Measurements from ENCODE around the gene SPAG6.

SPAG6 gene

GRCh38 chr10:22445495-22445894, 100.2 kb downstream of the SPAG6 start:
- DNase-seq (ENCODE audit: low read depth in 1 of 2, low spot score in 1 of 2), result no peak
- Histone ChIP-seq H3K27me3 (ENCODE audit: insufficient read depth, poor library complexity, severe bottlenecking) (no peaks in the 10 kb centered on the region), H3K4me3 (replicated peaks; ENCODE audit: insufficient read depth, low read length) (no peak overlapping the region), H3K27ac (replicated peaks) (no peak overlapping the region)
- TF ChIP-seq POLR2AphosphoS5 (IDR thresholded peaks at IDR 0.05; ENCODE audit: low read depth) (no peak), SPI1 (IDR thresholded peaks at IDR 0.05; ENCODE audit: borderline replicate concordance, low read depth) (no peak)

GRCh38 chr10:22447068-22447467, 101.8 kb downstream of the SPAG6 start:
- H3K27ac ChIP-seq (replicated peaks), result no peak overlapping the region
- no peak overlapping the region for H3K4me3 ChIP-seq (replicated peaks; ENCODE audit: insufficient read depth, low read length)

GRCh38 chr10:22451346-22451745, 106.0 kb downstream of the SPAG6 start:
- TF ChIP-seq SPI1 (IDR thresholded peaks at IDR 0.05; ENCODE audit: borderline replicate concordance, low read depth) (no peak), CTCF (IDR thresholded peaks at IDR 0.05; ENCODE audit: insufficient read depth, low read length) (no peak), GABPA (IDR thresholded peaks at IDR 0.05; ENCODE audit: low read depth) (no peak), REST (IDR thresholded peaks at IDR 0.05; ENCODE audit: insufficient replicate concordance, low read depth) (no peak), POLR2AphosphoS5 (IDR thresholded peaks at IDR 0.05; ENCODE audit: low read depth) (no peak)
- DNase-seq (ENCODE audit: low read depth in 1 of 2, low spot score in 1 of 2), result no peak
- H3K27me3 ChIP-seq (ENCODE audit: insufficient read depth, poor library complexity, severe bottlenecking), result no peaks in the 10 kb centered on the region
- no peak overlapping the region for H3K4me3 ChIP-seq (replicated peaks; ENCODE audit: insufficient read depth, low read length)
- no peak overlapping the region for H3K27ac ChIP-seq (replicated peaks)

More at GRCh38 chr10:22447068-22447467, 101.8 kb downstream of the SPAG6 start:
- TF ChIP-seq GABPA (IDR thresholded peaks at IDR 0.05; ENCODE audit: low read depth) (no peak), CTCF (IDR thresholded peaks at IDR 0.05; ENCODE audit: insufficient read depth, low read length) (no peak), POLR2AphosphoS5 (IDR thresholded peaks at IDR 0.05; ENCODE audit: low read depth) (no peak), REST (IDR thresholded peaks at IDR 0.05; ENCODE audit: insufficient replicate concordance, low read depth) (no peak), SPI1 (IDR thresholded peaks at IDR 0.05; ENCODE audit: borderline replicate concordance, low read depth) (no peak)
- no peaks in the 10 kb centered on the region for H3K27me3 ChIP-seq (ENCODE audit: insufficient read depth, poor library complexity, severe bottlenecking)
- no peak for DNase-seq (ENCODE audit: low read depth in 1 of 2, low spot score in 1 of 2)

GRCh38 chr10:22453320-22453719, 108.0 kb downstream of the SPAG6 start:
- H3K4me3 ChIP-seq (replicated peaks; ENCODE audit: insufficient read depth, low read length), result no peak overlapping the region
- no peak for TF ChIP-seq SPI1 (IDR thresholded peaks at IDR 0.05; ENCODE audit: borderline replicate concordance, low read depth)
- H3K27ac ChIP-seq (replicated peaks), result no peak overlapping the region
- no peaks in the 10 kb centered on the region for H3K27me3 ChIP-seq (ENCODE audit: insufficient read depth, poor library complexity, severe bottlenecking)
- DNase-seq (ENCODE audit: low read depth in 1 of 2, low spot score in 1 of 2), result no peak

GRCh38 chr10:22453948-22454591, 108.8 kb downstream of the SPAG6 start:
- TF ChIP-seq GABPA (IDR thresholded peaks at IDR 0.05; ENCODE audit: low read depth) (no peak), POLR2AphosphoS5 (IDR thresholded peaks at IDR 0.05; ENCODE audit: low read depth) (no peak), SPI1 (IDR thresholded peaks at IDR 0.05; ENCODE audit: borderline replicate concordance, low read depth) (no peak), REST (IDR thresholded peaks at IDR 0.05; ENCODE audit: insufficient replicate concordance, low read depth) (no peak), CTCF (IDR thresholded peaks at IDR 0.05; ENCODE audit: insufficient read depth, low read length) (no peak)
- Histone ChIP-seq H3K27ac (replicated peaks) (no peak overlapping the region), H3K27me3 (ENCODE audit: insufficient read depth, poor library complexity, severe bottlenecking) (no peaks in the 10 kb centered on the region), H3K4me3 (replicated peaks; ENCODE audit: insufficient read depth, low read length) (no peak overlapping the region)
- no peak for DNase-seq (ENCODE audit: low read depth in 1 of 2, low spot score in 1 of 2)

Data from HL-60 (cell line).